GM23248 (cell line): Measurements from ENCODE around the gene CDHR5.
"Not testable (repeated sequence)": the region's sequence is repeated elsewhere in the genome, so short reads cannot be mapped to it uniquely, and the experiment has no call there.

Source experiments
- EZH2 ChIP-seq: fragments of 200-600 bp; sonication (generic); IDR thresholded peaks from 2 replicates; pipeline ENCODE4 v1.6.1; 2018; ENCODE audit warnings: antibody characterized with exemption, mild to moderate bottlenecking; ENCODE audit not compliant: insufficient read depth, poor library complexity, severe bottlenecking
- EZH2phosphoT487 ChIP-seq: fragments of 200-600 bp; sonication (generic); IDR thresholded peaks from 2 replicates; pipeline ENCODE4 v1.6.1; 2018; ENCODE audit warnings: antibody characterized with exemption, moderate library complexity, mild to moderate bottlenecking, low read depth; ENCODE audit not compliant: insufficient read depth

GRCh38 chr11:653136-653535, 28.4 kb upstream of the CDHR5 start:
- not testable (repeated sequence) for TF ChIP-seq EZH2, EZH2phosphoT487
